ENCODE measurements around the gene MAPK6.
A peak's percentile ranks its signal among the peaks of the same experiment; 100 is the strongest.
"Not testable (repeated sequence)": the region's sequence is repeated elsewhere in the genome, so short reads cannot be mapped to it uniquely, and the experiment has no call there.

MAPK6 gene

GRCh38 chr15:52045795-52046298, 26.8 kb downstream of the MAPK6 start:
- DNase-seq: not testable (repeated sequence)

- DNase-seq: not testable (repeated sequence)
Observed at GRCh38 chr15:52046552-52046951, 27.5 kb downstream of the MAPK6 start.

- no peak for DNase-seq
Observed at GRCh38 chr15:52050416-52050815, 31.4 kb downstream of the MAPK6 start.

- DNase-seq: peak; percentile 99
Observed at GRCh38 chr15:52052066-52052935, 33.3 kb downstream of the MAPK6 start.

DNA sequence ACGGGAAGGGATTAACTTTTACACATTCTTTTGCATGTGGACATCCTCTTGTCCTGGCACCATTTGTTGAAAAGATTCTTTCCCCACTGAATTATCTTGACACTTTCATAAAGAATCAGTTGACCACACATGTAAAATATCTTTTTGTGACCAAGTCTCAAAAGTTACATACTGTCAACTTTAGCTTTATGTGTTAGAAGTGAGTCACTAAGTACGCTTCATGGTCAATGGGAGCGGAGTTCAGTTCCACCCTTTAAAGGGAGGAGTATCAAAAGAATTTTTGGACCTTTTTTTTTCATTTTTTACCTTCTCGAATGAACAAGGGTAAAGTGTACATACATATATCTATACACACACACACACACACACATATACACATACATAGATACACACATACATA, 35.4 kb downstream of the MAPK6 start:
- DNase-seq: no peak

DNA sequence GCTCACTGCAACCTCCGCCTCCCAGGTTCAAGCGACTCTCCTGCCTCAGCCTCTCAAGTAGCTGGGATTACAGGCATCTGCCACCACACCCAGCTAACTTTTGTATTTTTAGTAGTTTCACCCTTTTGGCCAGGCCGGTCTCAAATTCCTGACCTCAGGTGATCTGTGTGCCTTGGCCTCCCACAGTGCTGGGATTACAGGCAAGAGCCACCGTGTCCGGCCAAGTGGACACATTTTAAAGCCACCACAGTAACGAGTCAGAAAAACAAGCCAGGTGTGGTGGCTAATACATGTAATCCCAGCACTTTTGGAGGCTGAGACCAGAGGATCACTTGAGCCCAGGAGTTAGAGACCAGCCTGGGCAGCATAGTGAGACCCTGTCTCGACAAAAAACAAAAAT, 35.8 kb downstream of the MAPK6 start:
- not testable (repeated sequence) for DNase-seq

- no peak for DNase-seq
Observed at GRCh38 chr15:52056001-52056400, 37.0 kb downstream of the MAPK6 start.

- DNase-seq: no peak
Observed at GRCh38 chr15:52056496-52056895, 37.5 kb downstream of the MAPK6 start.

GRCh38 chr15:52057996-52058395, 39.0 kb downstream of the MAPK6 start:
- peak; percentile 77 for DNase-seq

DNA sequence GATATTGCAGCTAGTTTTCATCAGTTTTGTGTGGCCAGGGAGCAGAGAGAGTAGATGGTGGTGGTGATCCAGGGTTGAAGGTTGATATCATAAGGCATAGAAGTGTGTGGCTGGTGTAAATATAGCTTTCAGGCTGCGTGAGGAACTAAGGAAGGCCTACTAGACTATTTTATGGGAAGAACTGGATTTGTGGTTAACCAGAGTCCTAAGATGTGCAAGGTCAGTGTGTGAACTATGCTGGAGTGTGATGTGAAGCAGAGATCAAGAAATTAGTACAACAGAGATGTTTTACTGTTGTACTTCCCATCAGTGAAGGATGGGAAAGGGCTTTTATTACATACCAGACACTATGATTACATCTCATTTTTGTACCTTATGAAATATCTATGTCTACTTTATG, 41.5 kb downstream of the MAPK6 start:
- DNase-seq: peak; percentile 83

DNA sequence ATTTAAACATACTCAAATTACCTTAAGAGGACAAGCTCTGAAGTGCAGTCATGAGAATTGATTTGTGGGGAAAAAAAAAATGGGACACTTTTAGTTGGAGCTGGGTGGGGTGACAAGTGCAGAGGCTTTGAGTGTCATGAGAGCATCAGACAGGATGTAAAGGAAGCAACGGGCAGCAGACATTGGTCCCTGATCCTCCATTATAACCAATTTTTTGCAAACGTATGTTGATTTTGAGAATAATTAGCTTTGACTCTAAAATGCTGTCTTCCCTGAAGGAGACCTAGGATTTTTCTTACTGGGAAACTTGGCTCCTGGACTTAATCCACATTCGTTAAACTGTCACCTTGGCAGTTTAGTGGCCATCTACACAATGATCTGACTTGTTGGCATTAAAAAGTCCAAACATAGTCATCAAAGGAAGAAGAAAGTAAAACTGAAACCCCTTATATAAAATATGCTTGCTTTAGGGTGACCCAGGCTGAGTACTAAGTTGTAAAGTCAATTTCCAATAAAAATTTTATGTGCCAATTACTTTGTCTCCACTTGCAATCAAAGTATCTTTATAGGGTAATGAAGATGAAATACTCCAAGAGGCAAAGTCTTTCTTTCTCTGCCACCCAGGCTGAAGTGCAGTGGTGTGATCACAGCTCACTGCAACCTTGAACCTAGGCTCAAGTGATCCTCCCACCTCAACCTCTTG, 48.0 kb downstream of the MAPK6 start:
- DNase-seq: no peak

- DNase-seq: no peak
Observed at GRCh38 chr15:52067545-52067926, 48.5 kb downstream of the MAPK6 start.

GRCh38 chr15:52068004-52068615, 49.1 kb downstream of the MAPK6 start:
- DNase-seq: no peak

DNA sequence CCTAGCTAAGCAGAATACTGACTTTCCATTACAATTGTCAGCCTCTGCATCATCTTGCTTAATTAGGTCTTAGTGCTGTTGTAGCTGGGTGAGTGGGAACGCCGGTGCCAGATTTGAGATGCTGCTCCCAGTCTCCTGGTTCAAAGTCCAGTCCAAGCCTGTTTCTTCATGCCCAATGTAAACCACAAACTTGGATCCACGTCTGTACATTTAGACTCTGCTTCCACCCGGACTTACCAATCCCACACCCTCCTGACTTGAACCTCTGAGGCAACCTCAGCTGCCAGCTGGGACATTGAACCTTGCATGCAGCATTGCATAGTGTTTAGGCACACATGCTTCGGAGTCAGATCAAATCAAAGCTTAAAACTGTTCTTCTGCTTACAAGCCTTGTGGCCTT, 50.5 kb downstream of the MAPK6 start:
- no peak for DNase-seq

DNA sequence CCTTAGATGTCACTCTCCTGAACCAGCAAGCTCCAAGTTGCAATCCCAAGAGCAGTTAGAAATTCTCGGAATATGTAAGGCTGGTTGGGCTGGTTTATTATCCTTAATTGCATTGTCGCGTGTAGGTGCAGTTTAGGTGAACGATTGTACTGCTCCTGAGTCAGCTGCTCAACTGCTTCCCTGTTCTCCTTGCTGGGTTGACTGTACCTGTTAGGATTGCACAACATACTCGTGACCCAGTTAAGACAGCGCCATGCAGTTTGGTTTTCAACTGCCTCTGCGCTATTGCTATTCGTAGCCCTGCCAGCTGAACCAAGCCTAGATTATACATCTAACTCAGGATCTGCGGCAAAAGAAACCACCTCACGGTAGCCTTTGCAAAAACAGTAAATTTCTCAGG, 52.6 kb downstream of the MAPK6 start:
- DNase-seq: no peak

DNA sequence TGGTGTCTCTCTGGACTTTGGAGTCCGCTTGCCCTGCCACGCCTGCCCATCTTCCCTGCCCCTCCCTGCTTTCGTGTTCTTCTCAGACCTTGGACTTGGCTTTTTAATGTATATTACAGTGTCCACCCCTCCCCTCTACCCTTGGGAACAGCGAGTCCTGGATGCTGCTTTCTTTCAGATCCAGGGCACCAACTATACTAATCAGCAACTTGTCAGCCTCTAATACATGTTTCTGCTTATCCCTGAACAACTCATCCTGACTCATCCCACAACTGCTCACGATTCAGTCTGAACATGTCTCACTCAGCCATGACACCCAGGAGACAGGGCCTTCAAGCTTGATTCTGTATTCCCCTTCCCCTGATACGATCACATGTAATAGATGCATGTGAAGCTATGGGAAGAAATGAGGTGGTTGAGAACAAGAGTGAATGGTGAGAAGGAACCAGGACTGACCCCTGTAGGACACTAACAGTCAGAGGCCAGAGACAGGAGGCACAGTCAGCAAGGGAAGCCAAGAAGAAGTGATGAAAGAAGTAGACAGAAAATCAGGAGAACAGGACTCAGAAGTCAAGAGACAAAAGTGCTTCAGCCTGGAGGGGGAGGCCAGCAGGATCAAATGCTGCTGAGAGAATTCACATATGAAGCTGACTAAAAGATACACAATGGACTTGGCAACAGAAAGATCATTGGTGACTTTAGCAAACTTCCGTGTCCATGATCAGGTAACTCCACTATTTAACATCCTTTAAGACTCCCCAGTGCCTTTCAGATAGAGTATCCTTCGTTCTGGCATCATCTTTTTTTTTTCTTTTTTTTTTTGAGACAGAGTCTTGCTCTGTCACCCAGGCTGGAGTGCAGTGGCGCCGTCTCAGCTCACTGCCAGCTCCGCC, 58.1 kb downstream of the MAPK6 start:
- peak; percentile 44 for DNase-seq

- DNase-seq: no peak
Observed at GRCh38 chr15:52078197-52078875, 59.3 kb downstream of the MAPK6 start.

GRCh38 chr15:52078876-52079700, 60.1 kb downstream of the MAPK6 start:
- DNase-seq: peak; percentile 60

- DNase-seq: no peak
Observed at GRCh38 chr15:52080031-52080430, 61.0 kb downstream of the MAPK6 start.

GRCh38 chr15:52080706-52081392, 61.8 kb downstream of the MAPK6 start:
- DNase-seq: no peak
